Stimulated activated CD4-positive, alpha-beta T cell treated with anti-CD3 and anti-CD28 coated beads, Interleukin-2, amount 100 ng/mL, for 4 hours (primary cell): Measurements from ENCODE around the gene RPL27.
A peak's percentile ranks its signal among the peaks of the same experiment; 100 is the strongest.
"Not testable (repeated sequence)": the region's sequence is repeated elsewhere in the genome, so short reads cannot be mapped to it uniquely, and the experiment has no call there.

Experiments
- DNase-seq: peaks from one replicate; pipeline ENCODE4 v3.0.0-alpha.2; 2020; ENCODE audit warnings: low read depth

Gene RPL27

GRCh38 chr17:42997984-42998938 is at the start of gene RPL27:
Gene RPL27 (plus strand): TSS chr17:42998419. CDS start chr17:42998751, 332 bp downstream.
- DNase-seq, result peak; percentile 97

- DNase-seq, result no peak
Measured at GRCh38 chr17:42950044-42950783, 48.0 kb upstream of the RPL27 start.

GRCh38 chr17:42953669-42954068 is 44.5 kb upstream of the RPL27 start:
- no peak for DNase-seq

DNA sequence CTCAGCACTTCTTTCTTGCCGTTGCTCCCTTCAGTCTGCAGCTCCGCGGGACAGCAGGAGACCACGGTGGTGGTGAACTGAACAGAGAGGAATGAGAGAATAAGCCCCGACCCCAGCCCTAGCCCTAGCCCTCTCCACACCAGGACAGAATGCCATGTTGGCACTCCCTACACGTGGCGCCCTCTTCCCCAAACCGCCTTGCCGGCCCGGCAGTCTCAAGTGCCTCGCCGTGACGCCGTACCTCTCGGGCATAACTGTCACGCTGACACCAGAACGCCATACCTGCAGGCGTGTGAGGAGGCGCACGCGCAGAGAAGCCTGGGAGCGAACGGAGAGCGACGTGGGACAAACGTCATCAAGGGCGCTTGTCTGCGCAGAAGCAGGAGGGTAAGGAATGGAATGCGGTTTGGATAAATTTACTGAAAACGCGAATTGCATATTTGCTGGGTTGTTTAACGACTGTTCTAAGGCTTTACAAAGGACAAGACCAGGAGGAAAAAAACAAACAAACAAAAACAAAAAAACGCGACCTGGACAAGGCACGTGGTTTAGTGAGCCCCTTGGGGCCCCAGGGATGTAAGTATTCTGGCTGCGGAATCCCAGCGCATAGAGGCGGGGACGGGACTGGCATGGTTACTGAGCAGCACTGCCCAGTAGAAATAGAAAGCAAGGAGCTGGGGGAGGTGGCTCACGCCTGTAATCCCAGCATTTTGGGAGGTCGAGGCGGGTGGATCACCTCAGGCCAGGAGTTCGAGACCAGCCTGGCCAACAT is 33.9 kb upstream of the RPL27 start, which contains the start of gene AARSD1:
Gene AARSD1 (minus strand): TSS at position 294 of the 772 bp plus-strand sequence. CDS start 14 bp downstream, at position 280.
- DNase-seq, result peak; percentile 85

GRCh38 chr17:42967925-42968324 is 30.3 kb upstream of the RPL27 start:
- no peak for DNase-seq

DNA sequence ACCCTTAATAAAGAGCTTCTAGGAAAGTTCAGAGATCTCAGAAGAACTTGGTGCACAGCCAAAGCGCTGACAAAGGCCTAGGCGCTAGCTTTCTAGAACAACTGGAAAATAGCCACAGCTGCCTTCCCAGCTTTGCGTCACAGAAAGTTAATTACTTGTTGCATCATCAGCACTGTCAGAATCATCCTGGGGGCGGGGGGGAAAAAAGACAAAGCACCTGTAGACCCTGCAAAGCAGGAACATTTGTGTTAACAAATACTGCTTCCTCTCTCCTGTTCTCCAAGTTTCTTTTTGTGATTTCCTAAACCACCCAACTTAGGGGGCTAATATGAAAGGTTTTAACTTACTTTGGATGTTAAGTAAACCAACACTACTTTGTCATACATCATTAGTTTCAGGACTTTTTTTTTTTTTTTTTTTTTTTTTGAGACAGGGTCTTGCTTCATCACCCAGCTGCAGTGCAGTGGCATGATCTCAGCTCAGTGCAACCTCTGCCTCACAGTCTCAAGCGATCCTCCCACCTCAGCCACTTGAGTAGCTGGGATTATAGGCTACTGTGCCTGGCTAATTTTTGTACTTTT is 29.1 kb upstream of the RPL27 start:
- no peak for DNase-seq

DNA sequence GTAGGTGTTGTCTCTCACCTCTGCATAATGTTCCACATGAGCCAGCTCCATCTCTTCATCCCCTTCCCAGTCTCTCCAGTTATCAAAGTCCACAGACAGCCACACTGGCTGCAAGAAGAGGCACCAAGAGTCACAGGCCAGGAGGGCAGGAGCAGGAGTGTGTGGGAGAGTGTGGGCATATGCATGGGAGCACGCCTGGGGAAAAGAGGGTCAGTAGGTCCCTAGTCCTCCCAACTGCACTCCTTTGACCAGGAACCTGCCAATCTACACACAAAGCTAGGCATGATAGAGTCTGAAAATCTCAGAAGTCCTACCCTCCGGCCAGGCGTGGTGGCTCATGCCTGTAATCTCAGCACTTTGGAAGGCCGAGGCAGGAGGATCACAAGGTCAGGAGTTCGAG is 26.6 kb upstream of the RPL27 start:
- no peak for DNase-seq

DNA sequence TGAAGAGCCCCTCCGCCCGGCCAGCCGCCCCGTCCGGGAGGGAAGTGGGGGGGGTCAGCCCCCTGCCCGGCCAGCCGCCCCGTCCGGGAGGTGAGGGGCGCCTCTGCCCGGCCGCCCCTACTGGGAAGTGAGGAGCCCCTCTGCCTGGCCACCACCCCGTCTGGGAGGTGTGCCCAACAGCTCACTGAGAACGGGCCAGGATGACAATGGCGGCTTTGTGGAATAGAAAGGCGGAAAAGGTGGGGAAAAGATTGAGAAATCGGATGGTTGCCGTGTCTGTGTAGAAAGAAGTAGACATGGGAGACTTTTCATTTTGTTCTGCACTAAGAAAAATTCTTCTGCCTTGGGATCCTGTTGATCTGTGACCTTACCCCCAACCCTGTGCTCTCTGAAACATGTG is 24.9 kb upstream of the RPL27 start:
- not testable (repeated sequence) for DNase-seq

DNA sequence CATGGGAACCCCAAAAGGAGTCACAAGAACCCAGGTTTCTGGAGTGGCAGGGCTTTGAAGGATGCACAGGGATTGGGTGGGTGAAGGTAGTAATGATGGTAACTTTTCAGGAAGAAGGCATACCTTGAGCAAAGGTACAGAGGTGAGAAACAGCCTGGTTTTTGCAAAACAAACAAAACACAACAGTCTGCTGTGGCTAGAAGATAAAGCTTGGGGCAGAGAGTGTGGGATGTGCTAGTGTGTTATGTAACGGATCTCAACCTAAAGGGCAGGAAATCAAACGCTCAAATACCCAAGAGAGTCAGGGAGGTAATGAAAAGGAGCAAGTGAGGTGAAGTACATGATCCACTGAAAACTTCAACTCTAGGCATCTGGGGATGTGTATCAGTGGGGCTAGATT is 23.0 kb upstream of the RPL27 start:
- DNase-seq, result no peak

DNA sequence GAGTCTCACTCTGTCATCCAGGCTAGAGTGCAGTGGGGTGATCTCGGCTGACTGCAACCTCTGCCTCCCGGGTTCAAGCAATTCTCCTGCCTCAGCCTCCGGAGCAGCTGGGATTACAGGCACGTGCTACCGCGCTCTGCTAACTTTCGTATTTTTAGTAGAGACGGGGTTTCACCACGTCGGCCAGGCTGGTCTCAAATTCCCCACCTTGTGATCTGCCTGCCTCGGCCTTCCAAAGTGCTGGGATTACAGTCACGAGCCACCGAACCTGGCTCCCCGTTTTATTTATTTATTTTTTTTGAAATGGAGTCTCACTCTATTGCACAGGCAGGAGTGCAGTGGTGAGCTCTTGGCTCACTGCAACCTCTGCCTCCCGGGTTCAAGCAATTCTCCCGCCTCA is 22.5 kb upstream of the RPL27 start:
- not testable (repeated sequence) for DNase-seq

DNA sequence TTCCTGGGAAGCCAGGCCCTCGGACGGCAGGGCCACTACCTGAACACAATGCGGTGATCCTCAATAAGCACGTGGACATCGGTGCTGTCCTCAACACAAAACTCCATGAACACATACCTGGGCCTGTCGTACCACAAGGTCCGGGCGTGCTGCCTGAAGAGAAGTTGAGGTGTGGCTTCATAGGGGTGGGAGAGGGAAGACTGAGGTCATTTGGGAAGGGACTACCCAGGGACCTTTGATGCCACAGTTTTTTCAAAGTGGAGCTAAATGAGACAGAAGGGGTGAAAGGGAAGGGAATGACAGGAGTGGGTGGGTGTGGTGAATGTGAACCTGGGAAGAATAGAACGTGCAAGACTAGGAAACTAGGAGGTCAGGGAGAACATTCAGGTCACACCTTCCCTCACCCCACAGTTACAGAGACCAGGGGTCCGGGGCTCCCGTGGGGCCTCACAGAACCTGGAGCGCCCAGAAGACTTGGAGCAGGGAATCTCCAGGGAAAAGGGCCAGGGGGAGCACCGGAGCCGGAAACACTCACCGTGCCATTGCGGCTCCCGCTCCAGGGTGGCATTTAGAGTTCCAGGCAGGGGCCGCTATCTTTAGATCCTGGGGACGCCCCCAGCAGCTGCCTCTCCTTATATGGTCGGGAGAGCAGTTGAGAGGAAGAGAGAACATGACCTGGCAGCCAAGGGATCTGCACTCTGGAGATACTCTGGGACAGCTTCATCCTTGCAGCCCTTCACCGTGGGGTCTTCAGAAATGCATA is 18.5 kb upstream of the RPL27 start, which contains the start of gene PTGES3L:
Gene PTGES3L (minus strand): TSS at position 570 of the 763 bp plus-strand sequence. CDS start 27 bp downstream, at position 543.
- no peak for DNase-seq

DNA sequence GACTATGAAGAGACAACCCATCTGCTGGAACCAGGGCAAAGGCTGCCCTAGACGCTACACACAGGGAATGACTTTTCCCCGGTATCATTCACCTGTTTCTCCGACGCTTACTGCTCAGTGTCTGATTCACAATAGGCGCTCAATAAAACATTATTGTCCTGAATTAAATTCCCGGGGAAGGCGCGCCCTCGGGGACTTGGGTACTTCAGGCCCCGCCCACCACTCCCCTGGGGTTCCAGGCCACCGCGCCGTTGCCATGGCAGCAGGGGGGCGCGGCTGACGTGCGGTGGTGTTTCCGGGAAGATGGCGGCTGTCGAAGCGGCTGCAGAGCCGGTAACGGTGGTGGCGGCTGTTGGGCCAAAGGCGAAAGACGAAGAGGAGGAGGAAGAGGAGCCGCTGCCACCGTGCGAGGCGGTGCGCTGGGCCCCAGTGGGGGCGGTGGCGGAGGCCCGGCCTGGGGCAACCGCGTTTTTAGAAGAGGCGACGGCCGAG is 17.9 kb upstream of the RPL27 start, which contains the start of gene RUNDC1:
Gene RUNDC1 (plus strand): TSS at position 292 of the 492 bp plus-strand sequence. CDS start 12 bp downstream, at position 304.
- DNase-seq, result peak; percentile 91

GRCh38 chr17:42980766-42981397 is 17.3 kb upstream of the RPL27 start:
- peak; percentile 55 for DNase-seq

DNA sequence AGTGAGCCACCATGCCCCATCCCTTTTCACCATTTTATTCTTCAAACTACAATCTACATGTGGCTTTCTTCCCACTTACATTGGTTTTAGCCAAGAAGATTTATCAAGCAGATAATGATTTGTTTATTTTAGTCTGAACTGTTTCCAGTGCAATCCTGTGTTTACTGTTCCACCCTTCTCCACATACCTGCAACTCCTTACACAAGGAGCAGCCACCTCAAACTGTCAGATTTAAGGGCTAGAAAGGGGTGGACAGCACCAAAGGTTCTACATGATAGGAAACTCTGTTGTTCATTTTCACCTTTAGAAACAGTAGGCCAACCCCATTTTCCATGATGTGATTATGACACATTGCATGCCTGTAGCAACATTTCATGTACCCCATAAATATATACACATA is 16.0 kb upstream of the RPL27 start:
- no peak for DNase-seq

GRCh38 chr17:42985225-42985624 is 13.0 kb upstream of the RPL27 start:
- no peak for DNase-seq

GRCh38 chr17:42989141-42989540 is 9.1 kb upstream of the RPL27 start:
- no peak for DNase-seq

GRCh38 chr17:42989726-42990652 is 8.2 kb upstream of the RPL27 start:
- DNase-seq, result no peak

GRCh38 chr17:42991471-42991870 is 6.7 kb upstream of the RPL27 start:
- DNase-seq, result no peak

GRCh38 chr17:42992872-42993271 is 5.3 kb upstream of the RPL27 start:
- DNase-seq, result no peak
